Fibroblast of pulmonary artery (primary cell): Measurements from ENCODE around the gene BABAM1.
A peak's percentile ranks its signal among the peaks of the same experiment; 100 is the strongest.

Experiments
- DNase-seq: peaks from one replicate; pipeline ENCODE4 v3.0.0-alpha.2; 2010; ENCODE audit warnings: low read depth
- H3K4me3 ChIP-seq: replicated peaks from 2 replicates; pipeline ENCODE4 v1.5.1; 2011; ENCODE audit warnings: low read depth, mild to moderate bottlenecking, control low read depth, low read length, moderate library complexity
- CTCF ChIP-seq: IDR thresholded peaks from 2 replicates; pipeline ENCODE4 v1.5.1; 2011; ENCODE audit warnings: mild to moderate bottlenecking, control low read depth, low read length, inconsistent platforms; ENCODE audit errors: missing control alignments

The BABAM1 gene

DNA sequence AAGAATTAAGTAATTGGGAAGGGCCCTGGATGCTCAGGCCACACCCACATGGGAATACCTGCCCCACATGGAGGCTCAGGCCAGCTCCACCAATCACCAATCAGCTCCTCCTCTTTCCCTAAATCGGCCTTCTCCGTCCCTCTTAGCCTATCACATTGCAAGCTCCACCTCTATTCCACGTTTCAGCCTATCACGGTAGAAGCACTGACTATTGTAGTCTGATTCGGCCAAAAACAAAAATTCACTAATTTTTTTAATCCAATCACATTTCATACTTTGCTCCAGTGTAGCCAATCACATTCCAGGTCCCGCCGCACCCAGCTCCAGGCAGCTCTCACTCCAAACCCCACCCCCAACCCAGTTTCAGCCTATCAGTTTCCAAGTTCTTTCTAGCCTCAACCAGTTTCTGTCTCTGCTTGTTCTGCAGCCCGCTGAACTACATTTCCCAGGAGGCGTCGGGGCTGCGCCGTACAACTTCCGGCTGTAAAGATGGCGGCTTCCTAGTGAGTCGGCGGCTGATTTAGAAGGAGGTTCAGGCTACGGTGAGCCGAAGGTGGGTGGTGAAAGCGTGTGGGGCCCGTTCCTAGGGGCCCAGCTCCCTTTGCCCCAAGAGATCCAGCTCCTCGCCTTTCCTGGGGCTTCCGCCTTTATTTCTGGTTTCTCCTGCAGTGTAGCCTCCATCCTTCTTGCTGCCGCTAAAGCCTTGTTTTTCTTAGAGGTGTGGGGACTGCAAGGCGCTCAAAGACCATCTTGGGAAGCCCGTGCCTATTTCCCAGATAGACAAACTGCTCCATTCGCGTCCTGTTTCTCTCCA lies at the start of gene BABAM1:
TSS of gene BABAM1 (plus strand) at position 469 of the 814 bp plus-strand sequence. CDS start 1,364 bp downstream, outside the sequence.
- DNase-seq: peak; percentile 100
- peak within 1 kb of the TSS; percentile 84 for H3K4me3 ChIP-seq
- TF ChIP-seq CTCF: no peak

- no peak overlapping the region for H3K4me3 ChIP-seq
- DNase-seq: no peak
- TF ChIP-seq CTCF: no peak
Observed at GRCh38 chr19:17219286-17219685, 48.0 kb upstream of the BABAM1 start.

- no peak overlapping the region for H3K4me3 ChIP-seq
- TF ChIP-seq CTCF: no peak
- peak; percentile 83 for DNase-seq
Observed at GRCh38 chr19:17220207-17220758, 47.0 kb upstream of the BABAM1 start.

DNA sequence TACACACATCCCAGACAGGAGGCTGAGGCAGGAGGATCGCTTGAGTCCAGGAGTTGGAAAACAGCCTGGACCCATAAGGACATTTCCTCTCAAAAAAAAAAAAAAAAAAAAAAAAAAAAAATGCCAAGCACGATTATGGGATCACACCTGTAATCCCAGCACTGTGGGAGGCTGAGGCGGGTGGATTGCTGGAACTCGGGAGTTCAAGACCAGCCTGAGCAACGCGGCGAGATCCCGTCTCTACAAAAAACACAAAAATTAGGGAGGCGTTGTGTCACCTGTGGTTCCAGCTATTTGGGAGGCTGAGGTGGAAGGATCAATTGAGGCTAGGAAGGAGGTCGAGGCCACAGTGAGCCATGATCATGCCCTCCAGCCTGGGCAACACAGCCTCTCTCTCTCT lies 42.2 kb upstream of the BABAM1 start:
- TF ChIP-seq CTCF: no peak
- no peak overlapping the region for H3K4me3 ChIP-seq
- no peak for DNase-seq

DNA sequence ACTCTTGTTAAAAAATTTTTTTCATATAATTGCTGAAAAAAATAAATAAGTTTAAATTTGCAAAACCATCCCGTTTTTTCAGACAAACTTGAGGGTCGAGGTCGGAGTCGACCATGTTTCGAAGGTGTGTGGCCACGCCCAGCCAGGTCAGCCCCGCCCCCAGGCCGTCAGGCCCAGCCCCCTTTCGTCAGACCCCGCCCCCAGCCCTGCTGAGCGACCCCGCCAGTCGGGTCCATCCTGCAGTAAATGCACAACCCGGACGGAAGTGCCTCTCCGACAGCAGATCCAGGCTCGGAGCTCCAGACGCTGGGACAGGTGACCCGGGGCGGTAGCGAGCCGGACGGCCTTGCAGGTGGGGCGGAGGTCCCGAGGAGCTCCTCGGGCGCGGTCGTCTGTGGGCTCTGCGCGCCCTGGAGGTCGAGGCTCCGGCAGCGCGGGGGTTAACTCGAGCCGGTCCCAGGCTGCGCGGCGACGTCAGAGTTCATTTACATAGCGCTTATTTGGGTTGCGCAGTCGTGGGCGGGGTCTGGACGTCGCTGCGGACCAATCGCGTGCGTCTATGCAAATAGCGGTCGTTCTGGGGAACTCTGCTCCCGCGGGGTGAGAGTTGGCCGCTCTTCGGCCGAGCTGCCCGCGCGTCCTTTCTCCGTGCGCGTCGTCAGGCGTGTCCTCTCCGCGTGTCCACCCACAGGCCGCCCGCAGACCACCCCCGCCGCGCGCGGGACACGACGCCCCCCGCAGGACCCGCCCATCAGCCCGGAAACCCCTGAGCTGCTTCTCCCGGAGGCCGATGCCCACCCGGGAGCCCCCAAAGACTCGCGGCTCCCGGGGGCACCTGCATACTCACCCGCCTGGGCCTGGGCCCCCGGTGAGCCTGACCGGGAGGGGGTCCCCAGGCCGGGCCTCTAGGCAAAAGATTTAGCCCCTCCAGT lies 41.0 kb upstream of the BABAM1 start, which contains the start of gene OCEL1:
TSS of gene OCEL1 (plus strand) at position 225 of the 932 bp plus-strand sequence. CDS start at position 247, 22 bp downstream.
- DNase-seq: peak; percentile 98
- TF ChIP-seq CTCF: no peak
- H3K4me3 ChIP-seq: peak within 1 kb of the TSS; percentile 75

GRCh38 chr19:17227798-17228367 lies 39.4 kb upstream of the BABAM1 start:
- no peak overlapping the region for H3K4me3 ChIP-seq
- no peak for DNase-seq
- no peak for TF ChIP-seq CTCF
